ENCODE measurements around the gene EXOSC10. TPM values are rescaled to one million over a fixed set of nuclear protein-coding genes. Genes with fewer than 3 reads are reported as not detected.

Gene EXOSC10
- total RNA-seq, 1 experiment from 2014 or later, result 50.8 TPM

DNA sequence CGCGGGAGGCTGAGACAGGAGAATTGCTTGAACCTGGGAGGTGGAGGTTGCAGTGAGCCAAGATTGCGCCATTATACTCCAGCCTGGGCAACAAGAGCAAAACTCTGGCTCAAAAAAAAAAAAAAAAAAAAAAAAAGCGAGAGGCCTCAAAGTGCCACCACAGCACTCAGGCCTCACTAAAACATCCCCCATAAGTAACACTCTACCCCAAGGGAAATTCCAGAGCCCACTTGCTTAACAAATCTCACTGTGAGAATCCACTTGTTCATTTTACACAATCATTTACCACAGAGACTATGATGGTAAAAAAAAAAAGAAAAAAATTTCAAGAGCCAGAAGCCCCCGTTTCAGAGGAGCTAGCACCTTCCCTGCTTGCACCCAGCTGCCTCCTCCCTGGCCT lies 26.3 kb upstream of the EXOSC10 start:
- intact Hi-C loops (cut with micrococcal nuclease; ENCODE audit: unreplicated experiment), result no loop called here
- no peaks in the 10 kb centered on the region for H3K4me1 Mint-ChIP-seq (ENCODE audit: low read depth, unreplicated experiment)
- BruUV-seq (replicated peaks), result no TSS peak
- H3K27me3 Mint-ChIP-seq (ENCODE audit: unreplicated experiment), result no peaks in the 10 kb centered on the region
- no peaks in the 10 kb centered on the region for H3K9me3 Mint-ChIP-seq (ENCODE audit: low read depth, unreplicated experiment)
- H3K27ac Mint-ChIP-seq (ENCODE audit: unreplicated experiment), result no peak overlapping the region
- peaks cover 12% of the 10 kb centered on the region for H3K36me3 Mint-ChIP-seq (ENCODE audit: insufficient read depth, unreplicated experiment)
- no peak overlapping the region for H3K4me3 Mint-ChIP-seq (ENCODE audit: low read depth, unreplicated experiment)
- TF ChIP-seq, protein P1, sequence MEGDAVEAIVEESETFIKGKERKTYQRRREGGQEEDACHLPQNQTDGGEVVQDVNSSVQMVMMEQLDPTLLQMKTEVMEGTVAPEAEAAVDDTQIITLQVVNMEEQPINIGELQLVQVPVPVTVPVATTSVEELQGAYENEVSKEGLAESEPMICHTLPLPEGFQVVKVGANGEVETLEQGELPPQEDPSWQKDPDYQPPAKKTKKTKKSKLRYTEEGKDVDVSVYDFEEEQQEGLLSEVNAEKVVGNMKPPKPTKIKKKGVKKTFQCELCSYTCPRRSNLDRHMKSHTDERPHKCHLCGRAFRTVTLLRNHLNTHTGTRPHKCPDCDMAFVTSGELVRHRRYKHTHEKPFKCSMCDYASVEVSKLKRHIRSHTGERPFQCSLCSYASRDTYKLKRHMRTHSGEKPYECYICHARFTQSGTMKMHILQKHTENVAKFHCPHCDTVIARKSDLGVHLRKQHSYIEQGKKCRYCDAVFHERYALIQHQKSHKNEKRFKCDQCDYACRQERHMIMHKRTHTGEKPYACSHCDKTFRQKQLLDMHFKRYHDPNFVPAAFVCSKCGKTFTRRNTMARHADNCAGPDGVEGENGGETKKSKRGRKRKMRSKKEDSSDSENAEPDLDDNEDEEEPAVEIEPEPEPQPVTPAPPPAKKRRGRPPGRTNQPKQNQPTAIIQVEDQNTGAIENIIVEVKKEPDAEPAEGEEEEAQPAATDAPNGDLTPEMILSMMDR (IDR thresholded peaks at IDR 0.05; ENCODE audit: unreplicated experiment), result no peak
- CTCF ChIA-PET, result interaction anchor here (0.6 to 0.7 kb wide), 2 partner anchors 46 to 1539 kb away, joined by 3 read pairs; no protein-coding TSS in a partner anchor
- no peak for DNase-seq

DNA sequence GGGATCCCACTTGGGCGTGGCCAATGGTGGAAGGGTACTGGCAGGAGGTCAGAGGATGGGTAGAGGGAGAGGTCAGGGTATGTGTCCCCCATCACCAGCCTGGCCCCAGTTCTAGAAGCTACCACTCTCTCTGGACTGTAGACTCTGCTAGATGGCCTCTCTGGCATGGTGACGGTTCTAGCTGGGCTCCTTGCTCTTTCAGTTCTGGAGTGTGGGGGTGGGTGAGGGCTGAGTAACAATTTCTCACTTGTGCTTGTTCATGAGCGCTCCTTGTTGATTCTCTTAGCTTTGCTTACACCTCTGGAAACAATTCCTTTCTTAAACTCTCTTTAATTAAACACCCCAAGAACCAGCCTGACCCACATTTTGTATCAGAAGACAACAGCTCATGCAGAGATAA lies 25.3 kb upstream of the EXOSC10 start:
- TF ChIP-seq, protein P1 (IDR thresholded peaks at IDR 0.05; ENCODE audit: unreplicated experiment), result no peak
- H3K4me3 Mint-ChIP-seq (ENCODE audit: low read depth, unreplicated experiment), result no peak overlapping the region
- no peaks in the 10 kb centered on the region for H3K9me3 Mint-ChIP-seq (ENCODE audit: low read depth, unreplicated experiment)
- no TSS peak for BruUV-seq (replicated peaks)
- intact Hi-C loops (cut with micrococcal nuclease; ENCODE audit: unreplicated experiment), result no loop called here
- H3K27ac Mint-ChIP-seq (ENCODE audit: unreplicated experiment), result no peak overlapping the region
- CTCF ChIA-PET, result interaction anchor here (0.6 kb wide), 1 partner anchor 570 kb away, joined by 3 read pairs; no protein-coding TSS in a partner anchor
- H3K4me1 Mint-ChIP-seq (ENCODE audit: low read depth, unreplicated experiment), result no peaks in the 10 kb centered on the region
- DNase-seq, result no peak
- peaks cover 8% of the 10 kb centered on the region for H3K36me3 Mint-ChIP-seq (ENCODE audit: insufficient read depth, unreplicated experiment)
- no peaks in the 10 kb centered on the region for H3K27me3 Mint-ChIP-seq (ENCODE audit: unreplicated experiment)

DNA sequence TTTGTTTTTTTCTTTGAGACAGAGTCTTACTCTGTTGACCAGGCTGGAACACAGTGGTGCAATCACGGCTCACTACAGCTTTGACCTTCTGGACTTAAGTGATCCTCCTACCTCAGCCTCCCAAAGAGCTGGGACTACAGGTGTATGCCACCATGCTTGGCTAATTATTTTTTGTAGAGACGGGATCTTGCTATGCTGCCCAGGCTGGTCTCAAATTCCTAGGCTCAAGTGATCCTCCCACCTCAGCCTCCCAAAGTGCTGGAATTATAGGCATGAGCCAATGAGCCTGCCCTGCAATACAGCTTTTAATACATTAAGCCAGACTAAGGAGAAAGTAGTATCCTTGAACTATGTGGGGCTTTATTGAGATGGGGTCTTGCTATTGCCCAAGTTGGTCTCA lies 16.6 kb upstream of the EXOSC10 start:
- no peaks in the 10 kb centered on the region for H3K9me3 Mint-ChIP-seq (ENCODE audit: low read depth, unreplicated experiment)
- no TSS peak for BruUV-seq (replicated peaks)
- intact Hi-C loops (cut with micrococcal nuclease; ENCODE audit: unreplicated experiment), result no loop called here
- H3K27ac Mint-ChIP-seq (ENCODE audit: unreplicated experiment), result no peak overlapping the region
- CTCF ChIA-PET, result no interaction called here
- TF ChIP-seq, protein P1 (IDR thresholded peaks at IDR 0.05; ENCODE audit: unreplicated experiment), result no peak
- peaks cover 7% of the 10 kb centered on the region for H3K36me3 Mint-ChIP-seq (ENCODE audit: insufficient read depth, unreplicated experiment)
- H3K4me3 Mint-ChIP-seq (ENCODE audit: low read depth, unreplicated experiment), result no peak overlapping the region
- no peaks in the 10 kb centered on the region for H3K4me1 Mint-ChIP-seq (ENCODE audit: low read depth, unreplicated experiment)
- H3K27me3 Mint-ChIP-seq (ENCODE audit: unreplicated experiment), result no peaks in the 10 kb centered on the region
- DNase-seq, result no peak

DNA sequence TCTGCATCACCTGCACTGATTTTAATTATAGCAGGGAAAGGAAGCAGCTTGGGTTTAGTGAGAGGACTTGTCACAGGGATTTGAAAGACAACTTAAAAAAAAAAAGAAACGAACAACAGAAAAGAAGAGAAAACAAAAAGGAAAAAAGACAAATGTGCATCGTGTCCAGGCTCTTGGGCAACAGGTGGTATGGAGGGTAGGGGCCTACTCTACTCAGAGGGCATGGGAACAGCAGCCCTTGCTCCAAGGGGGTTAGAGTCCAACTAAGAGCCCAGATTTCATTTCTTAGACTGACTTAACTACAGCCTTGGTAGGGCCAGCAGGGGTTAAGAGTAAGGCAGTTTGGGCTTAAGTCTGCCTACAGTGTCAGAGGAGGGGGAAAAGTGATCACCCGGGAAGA lies 15.3 kb upstream of the EXOSC10 start:
- no peak overlapping the region for H3K4me3 Mint-ChIP-seq (ENCODE audit: low read depth, unreplicated experiment)
- no peaks in the 10 kb centered on the region for H3K27me3 Mint-ChIP-seq (ENCODE audit: unreplicated experiment)
- H3K4me1 Mint-ChIP-seq (ENCODE audit: low read depth, unreplicated experiment), result no peaks in the 10 kb centered on the region
- no peak overlapping the region for H3K27ac Mint-ChIP-seq (ENCODE audit: unreplicated experiment)
- peaks cover 9% of the 10 kb centered on the region for H3K36me3 Mint-ChIP-seq (ENCODE audit: insufficient read depth, unreplicated experiment)
- intact Hi-C loops (cut with micrococcal nuclease; ENCODE audit: unreplicated experiment), result no loop called here
- CTCF ChIA-PET, result no interaction called here
- TF ChIP-seq, protein P1 (IDR thresholded peaks at IDR 0.05; ENCODE audit: unreplicated experiment), result no peak
- no peak for DNase-seq
- H3K9me3 Mint-ChIP-seq (ENCODE audit: low read depth, unreplicated experiment), result no peaks in the 10 kb centered on the region
- BruUV-seq (replicated peaks), result no TSS peak
